Calu3 (cell line): ENCODE measurements around the gene SNAP23. TPM values are rescaled to one million over a fixed set of nuclear protein-coding genes. Genes with fewer than 3 reads are reported as not detected.

Experiments
- BruUV-seq: library from RNA; stranded (reverse); fragments of 400-500 nt; replicated peaks from 2 replicates; lab custom pipeline; 2021; lab: Mats Ljungman, UMichigan
- CTCF ChIA-PET: fragments of 300-600 bp; sonication (Branson Sonifier 250); formaldehyde crosslinking; loops from one replicate; lab custom pipeline; 2022; ENCODE audit warnings: antibody characterized with exemption; lab: Charles Lee
- DNase-seq: peaks from one replicate; pipeline ENCODE4 v3.0.0; 2022
- H3K27ac Mint-ChIP-seq: one replicate; pipeline ENCODE4 v1.8.0; 2022; ENCODE audit warnings: mixed read lengths; ENCODE audit not compliant: unreplicated experiment
- H3K27me3 Mint-ChIP-seq: one replicate; pipeline ENCODE4 v1.8.0; 2022; ENCODE audit warnings: mixed read lengths; ENCODE audit not compliant: unreplicated experiment
- H3K36me3 Mint-ChIP-seq: one replicate; pipeline ENCODE4 v1.8.0; 2022; ENCODE audit warnings: mild to moderate bottlenecking, moderate library complexity, mixed read lengths; ENCODE audit not compliant: insufficient read depth, unreplicated experiment
- H3K4me1 Mint-ChIP-seq: one replicate; pipeline ENCODE4 v1.8.0; 2022; ENCODE audit warnings: mild to moderate bottlenecking, low read depth, mixed read lengths; ENCODE audit not compliant: unreplicated experiment
- H3K4me3 Mint-ChIP-seq: one replicate; pipeline ENCODE4 v1.8.0; 2022; ENCODE audit warnings: mild to moderate bottlenecking, low read depth, moderate library complexity, mixed read lengths; ENCODE audit not compliant: unreplicated experiment
- H3K9me3 Mint-ChIP-seq: one replicate; pipeline ENCODE4 v1.8.0; 2022; ENCODE audit warnings: low read depth, mixed read lengths; ENCODE audit not compliant: unreplicated experiment
- intact Hi-C: fragments of 100-400 bp; cut with micrococcal nuclease; formaldehyde crosslinking; loops from one replicate; pipeline ENCODE4 v1.10.0; 2022; ENCODE audit not compliant: unreplicated experiment
- total RNA-seq: library from RNA; stranded (reverse); gene quantifications from 2 replicates; pipeline ENCODE4 v1.2.3, GENCODE V29; 2022
- TF ChIP-seq, protein P1 (sequence below): fragments of 200-600 bp; IDR thresholded peaks from one replicate; pipeline ENCODE4 v1.8.0; 2022; ENCODE audit warnings: antibody characterized with exemption; ENCODE audit not compliant: unreplicated experiment

SNAP23 gene
- total RNA-seq, 1 experiment from 2014 or later, result 54.8 TPM

- Mint-ChIP-seq H3K9me3 (no peaks in the 10 kb centered on the region), H3K27me3 (no peaks in the 10 kb centered on the region), H3K27ac (no peak overlapping the region), H3K4me3 (no peak overlapping the region), H3K4me1 (no peaks in the 10 kb centered on the region), H3K36me3 (no peaks in the 10 kb centered on the region)
- CTCF ChIA-PET, result no interaction called here
- BruUV-seq, result no TSS peak
- intact Hi-C loops, result no loop called here
- no peak for DNase-seq
- TF ChIP-seq, protein P1, sequence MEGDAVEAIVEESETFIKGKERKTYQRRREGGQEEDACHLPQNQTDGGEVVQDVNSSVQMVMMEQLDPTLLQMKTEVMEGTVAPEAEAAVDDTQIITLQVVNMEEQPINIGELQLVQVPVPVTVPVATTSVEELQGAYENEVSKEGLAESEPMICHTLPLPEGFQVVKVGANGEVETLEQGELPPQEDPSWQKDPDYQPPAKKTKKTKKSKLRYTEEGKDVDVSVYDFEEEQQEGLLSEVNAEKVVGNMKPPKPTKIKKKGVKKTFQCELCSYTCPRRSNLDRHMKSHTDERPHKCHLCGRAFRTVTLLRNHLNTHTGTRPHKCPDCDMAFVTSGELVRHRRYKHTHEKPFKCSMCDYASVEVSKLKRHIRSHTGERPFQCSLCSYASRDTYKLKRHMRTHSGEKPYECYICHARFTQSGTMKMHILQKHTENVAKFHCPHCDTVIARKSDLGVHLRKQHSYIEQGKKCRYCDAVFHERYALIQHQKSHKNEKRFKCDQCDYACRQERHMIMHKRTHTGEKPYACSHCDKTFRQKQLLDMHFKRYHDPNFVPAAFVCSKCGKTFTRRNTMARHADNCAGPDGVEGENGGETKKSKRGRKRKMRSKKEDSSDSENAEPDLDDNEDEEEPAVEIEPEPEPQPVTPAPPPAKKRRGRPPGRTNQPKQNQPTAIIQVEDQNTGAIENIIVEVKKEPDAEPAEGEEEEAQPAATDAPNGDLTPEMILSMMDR, result no peak
These were observed 37.7 kb upstream of the SNAP23 start for GRCh38 chr15:42457445-42458442.

GRCh38 chr15:42461261-42461660 is 34.2 kb upstream of the SNAP23 start:
- Mint-ChIP-seq H3K27me3 (no peaks in the 10 kb centered on the region), H3K9me3 (no peaks in the 10 kb centered on the region), H3K4me1 (no peaks in the 10 kb centered on the region), H3K4me3 (no peak overlapping the region), H3K36me3 (no peaks in the 10 kb centered on the region), H3K27ac (no peak overlapping the region)
- BruUV-seq, result no TSS peak
- DNase-seq, result no peak
- CTCF ChIA-PET, result no interaction called here
- TF ChIP-seq, protein P1, result no peak
- intact Hi-C loops, result no loop called here

GRCh38 chr15:42465520-42466259 is 29.7 kb upstream of the SNAP23 start:
- no peak overlapping the region for H3K4me3 Mint-ChIP-seq
- no peaks in the 10 kb centered on the region for H3K9me3 Mint-ChIP-seq
- no peak for DNase-seq
- no peaks in the 10 kb centered on the region for H3K4me1 Mint-ChIP-seq
- no peaks in the 10 kb centered on the region for H3K27me3 Mint-ChIP-seq
- peaks cover 9% of the 10 kb centered on the region for H3K36me3 Mint-ChIP-seq
- BruUV-seq, result no TSS peak
- CTCF ChIA-PET, result interaction anchor here (0.6 kb wide), 2 partner anchors 50 to 91 kb away, joined by 3 to 12 read pairs; no protein-coding TSS in a partner anchor
- intact Hi-C loops, result no loop called here
- TF ChIP-seq, protein P1, result no peak
- H3K27ac Mint-ChIP-seq, result no peak overlapping the region

DNA sequence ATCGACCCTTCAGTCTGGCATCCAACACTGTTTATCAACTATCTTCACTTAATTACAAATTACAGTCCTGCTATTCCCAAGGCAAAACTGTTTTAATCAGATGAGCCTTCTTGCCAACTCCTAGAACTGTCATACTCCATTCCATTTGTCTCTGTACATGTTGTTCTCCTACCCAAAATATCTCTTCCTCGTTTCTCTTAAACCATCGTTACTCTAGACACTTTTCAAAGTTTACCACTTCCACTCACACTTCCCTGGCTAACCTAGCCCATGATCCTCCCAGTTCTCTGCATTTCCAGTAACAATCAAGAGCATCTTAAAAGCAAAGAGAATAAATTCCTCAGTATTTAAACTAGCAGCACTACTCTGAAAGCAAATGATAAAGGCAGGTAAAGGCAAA is 24.4 kb upstream of the SNAP23 start:
- intact Hi-C loops, result loop anchor here (5.0 kb wide), 1 partner anchor 404 kb away; no protein-coding TSS in a partner anchor
- H3K9me3 Mint-ChIP-seq, result no peaks in the 10 kb centered on the region
- CTCF ChIA-PET, result no interaction called here
- DNase-seq, result no peak
- no peak overlapping the region for H3K27ac Mint-ChIP-seq
- peaks cover 9% of the 10 kb centered on the region for H3K36me3 Mint-ChIP-seq
- H3K4me3 Mint-ChIP-seq, result no peak overlapping the region
- no peaks in the 10 kb centered on the region for H3K4me1 Mint-ChIP-seq
- TF ChIP-seq, protein P1, result no peak
- H3K27me3 Mint-ChIP-seq, result no peaks in the 10 kb centered on the region
- BruUV-seq, result no TSS peak
